NOMO-1 treated with DMSO at 0.1 percent for 48 hours (cell line): ENCODE data around the gene DNAJC17.

Source experiments
- DNase-seq: peaks from one replicate; lab custom pipeline; 2025; ENCODE audit not compliant: unreplicated experiment; lab: John Stamatoyannopoulos, UW

Gene DNAJC17

GRCh38 chr15:40792394-40792793, 14.9 kb downstream of the DNAJC17 start:
- DNase-seq: no peak

- no peak for DNase-seq
Observed at GRCh38 chr15:40790718-40791117, 16.6 kb downstream of the DNAJC17 start.

DNA sequence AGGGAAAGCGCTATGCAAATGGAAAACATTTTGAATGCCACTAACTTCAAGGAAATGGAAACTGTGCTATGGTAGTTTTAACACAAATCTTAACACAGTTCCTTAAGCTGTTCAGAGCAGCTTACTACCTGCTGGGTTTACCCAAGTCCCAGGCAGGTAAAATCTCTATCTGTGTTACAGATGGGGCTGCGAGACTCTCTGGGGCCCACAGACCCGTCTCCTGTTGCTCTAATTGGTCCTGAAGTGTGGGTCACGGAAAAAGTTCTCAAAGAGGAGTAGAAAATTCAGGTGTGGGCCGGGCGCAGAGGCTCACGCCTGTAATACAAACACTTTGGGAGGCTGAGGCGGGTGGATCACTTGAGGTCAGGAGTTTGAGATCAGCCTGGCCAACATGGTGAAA, 17.3 kb downstream of the DNAJC17 start:
- DNase-seq: no peak

DNA sequence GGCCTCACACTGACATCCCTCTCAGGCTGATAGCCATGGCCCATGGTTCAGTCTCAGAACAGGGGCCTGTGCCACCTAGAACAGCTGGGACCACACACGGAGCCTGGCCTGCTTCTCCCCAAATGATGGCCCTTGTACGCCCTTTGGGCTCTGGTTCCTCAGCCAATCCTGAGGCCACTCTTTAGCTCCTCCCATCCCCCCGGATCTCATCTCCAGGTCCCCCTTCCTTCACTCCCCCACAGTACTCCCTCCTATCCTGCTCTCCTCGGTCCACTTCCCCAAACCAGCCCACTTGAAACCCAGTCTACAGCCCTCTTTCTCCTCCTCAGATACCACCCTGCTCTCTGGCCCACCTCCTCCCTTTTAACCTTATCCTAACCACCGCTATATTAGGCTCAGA, 18.2 kb downstream of the DNAJC17 start:
- DNase-seq: no peak

DNA sequence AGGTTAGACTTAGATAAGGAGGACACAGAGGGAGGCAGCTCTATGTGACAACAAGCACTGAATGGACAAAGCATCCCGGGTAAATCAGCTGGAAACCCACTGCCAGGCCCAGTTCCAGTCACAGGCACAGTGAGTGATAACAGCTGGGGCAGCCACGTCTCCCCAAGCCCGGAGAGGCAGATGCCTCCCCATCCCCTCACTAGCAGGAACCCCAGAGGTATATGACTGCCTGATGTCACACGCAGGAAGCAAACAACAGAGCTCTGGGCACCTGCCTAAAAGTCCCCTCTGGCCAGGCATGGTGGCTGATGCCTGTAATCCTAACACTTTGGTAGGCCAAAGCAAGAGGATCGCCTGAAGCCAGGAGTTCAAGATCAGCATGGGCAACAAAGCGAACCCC, 19.3 kb downstream of the DNAJC17 start:
- DNase-seq: no peak

DNA sequence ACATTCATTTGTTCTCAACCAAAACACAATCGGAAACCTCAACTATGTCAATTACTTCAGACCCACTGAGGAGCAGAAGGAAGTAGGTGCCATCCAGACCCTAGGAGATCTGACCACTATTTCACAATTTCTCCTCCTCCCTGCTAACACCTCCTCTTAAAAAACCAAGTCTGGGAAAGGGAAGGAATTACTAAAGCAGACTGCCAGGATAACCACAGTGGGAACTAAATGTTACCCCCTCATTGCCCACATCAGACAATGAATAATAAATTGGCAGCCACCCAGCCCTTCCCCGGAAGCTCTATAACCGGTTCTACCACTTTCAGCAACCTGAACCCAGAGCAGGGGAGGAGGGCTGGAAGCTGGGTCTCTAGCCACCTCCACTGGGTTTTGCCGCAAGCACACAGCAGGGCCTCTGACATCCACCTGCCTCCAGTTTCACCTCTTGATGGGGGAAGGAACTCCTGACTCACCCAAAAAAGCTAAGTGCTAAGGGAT, 19.9 kb downstream of the DNAJC17 start:
- peak; percentile 43 for DNase-seq

GRCh38 chr15:40785814-40786213, 21.5 kb downstream of the DNAJC17 start:
- DNase-seq: no peak

DNA sequence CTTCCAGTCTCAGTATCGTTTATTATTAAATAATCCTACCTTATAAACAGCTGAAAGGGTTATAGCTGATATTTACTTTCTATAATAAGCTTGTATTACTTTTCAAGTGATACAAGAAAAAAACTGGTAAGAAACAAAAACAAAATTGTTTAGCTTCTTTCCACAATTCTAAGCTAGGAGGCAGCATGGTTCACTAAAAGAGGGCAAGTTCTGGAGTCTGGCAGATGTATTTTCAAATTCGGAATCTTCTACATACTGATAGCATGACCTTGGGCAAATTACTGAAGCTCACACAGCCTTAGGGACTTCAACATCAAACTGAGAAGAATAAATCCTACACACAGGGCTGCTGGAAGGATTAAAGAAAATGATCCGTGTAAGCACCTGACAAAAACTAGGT, 22.1 kb downstream of the DNAJC17 start:
- no peak for DNase-seq

DNA sequence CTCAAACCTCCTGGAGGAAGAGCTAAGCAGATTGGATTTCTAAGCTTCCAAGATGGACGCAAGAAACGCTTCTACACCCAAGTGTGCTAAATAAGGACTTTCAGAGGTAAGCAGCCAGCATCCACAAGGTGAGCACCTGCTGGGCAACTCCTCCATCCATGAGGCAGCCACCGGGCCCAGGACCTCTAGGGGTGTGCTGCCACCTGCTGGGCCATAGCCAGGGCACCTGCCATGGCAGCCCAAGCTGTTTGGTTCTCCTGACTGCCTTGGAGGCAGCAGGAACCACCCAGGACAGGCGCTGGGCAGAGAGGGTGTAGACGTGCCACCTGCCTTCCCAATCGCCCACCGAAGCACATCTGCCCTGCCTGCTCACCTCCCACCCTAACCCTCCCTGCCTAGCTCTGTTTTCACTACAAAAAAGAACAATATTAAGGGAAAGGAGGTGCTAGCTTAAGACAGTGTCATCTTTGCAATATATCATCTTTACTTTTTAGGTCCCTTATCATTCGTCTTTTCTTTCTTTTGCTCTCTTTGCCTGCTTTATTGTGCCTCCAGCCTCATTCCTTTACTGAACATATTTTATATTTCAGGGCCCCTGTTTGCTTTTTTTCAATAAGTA, 24.6 kb downstream of the DNAJC17 start:
- DNase-seq: peak; percentile 15

DNA sequence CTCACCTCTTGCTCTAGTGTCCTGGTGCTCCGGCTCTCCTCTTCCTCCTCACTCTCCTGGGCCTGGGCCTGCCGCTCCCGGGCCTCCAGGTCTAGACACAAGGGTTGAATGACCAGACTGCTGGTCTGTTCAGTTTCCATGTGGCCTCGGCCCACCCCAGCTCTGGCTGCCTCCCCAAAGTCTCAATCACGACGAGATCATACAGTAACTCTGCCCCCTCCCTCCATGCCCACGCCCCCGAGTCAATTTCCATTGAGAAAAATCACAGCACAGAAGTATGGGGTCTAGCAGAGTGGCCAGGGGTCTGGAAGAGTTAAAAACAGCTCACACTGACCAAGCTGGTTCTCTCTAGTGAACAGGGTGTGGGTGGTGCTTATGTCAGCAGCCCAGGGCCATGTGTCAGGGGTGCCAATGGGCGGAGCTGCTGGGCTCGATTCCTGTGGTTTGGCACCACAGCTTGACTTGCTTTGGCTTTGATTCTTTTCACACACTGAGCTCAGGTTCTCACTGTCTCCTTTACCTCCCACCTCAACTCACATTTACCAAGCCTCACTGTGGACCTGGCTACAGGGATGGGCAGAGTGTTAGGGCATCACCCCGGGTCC, 30.6 kb downstream of the DNAJC17 start:
- DNase-seq: no peak

DNA sequence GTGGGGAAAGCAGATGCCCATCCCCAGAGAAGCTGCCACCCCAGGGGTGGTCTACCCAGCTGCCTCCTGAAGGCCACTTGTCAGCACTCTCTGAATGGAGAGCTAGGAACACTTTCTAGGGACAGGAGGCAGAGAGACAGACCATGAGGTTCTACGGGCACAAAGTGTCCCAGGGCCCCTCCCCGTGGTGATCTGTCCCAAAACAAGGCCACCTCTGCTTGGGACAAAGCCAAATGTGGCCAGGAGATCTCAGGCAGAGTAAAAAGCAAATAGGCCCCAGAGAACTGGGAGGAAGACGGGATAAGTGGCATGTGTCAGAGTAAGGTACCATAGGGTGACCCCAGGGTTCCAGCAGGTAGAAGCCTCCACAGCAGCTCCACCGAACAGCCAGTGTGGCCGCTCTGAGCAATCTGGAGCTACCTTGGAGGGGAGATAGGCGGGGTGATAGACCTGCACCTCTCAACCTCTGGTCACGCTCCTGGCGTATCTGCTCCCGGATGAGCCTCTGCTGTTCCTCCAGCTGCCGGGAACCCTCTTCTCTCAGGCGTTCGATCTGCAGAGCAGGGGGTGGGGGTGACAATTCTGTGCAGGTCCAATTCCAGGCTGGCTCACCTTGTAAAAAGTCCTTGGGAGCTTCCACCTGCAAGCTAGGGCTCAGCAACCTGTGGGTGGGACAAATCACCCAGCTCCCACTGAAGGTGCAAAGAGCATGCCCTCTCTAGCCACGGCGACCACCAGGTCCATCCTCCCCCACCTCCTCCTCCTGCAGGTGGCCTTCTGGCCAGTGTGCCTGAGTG, 31.3 kb downstream of the DNAJC17 start:
- no peak for DNase-seq

- no peak for DNase-seq
Observed at GRCh38 chr15:40775007-40775406, 32.3 kb downstream of the DNAJC17 start.

- no peak for DNase-seq
Observed at GRCh38 chr15:40773902-40774301, 33.4 kb downstream of the DNAJC17 start.

DNA sequence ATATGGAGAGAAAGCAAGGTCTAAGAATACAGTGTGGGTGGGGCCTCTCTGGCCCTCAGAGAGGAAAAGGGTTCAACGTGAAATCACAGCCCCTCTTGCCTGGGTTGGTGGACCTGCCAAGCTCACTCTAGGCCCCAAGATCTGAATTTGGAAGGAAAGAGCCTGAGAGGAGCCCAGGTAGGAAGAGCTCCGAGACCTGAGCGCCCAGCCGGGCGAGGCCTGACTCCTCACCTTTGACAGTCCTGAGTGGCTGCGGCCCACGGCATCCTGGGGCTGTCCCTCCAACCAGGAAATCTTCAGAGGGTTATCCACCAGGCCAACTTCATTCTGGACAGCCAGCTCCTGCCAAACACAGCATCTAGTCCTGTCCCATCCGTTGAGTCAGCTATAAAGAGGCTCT, 33.8 kb downstream of the DNAJC17 start:
- DNase-seq: no peak

DNA sequence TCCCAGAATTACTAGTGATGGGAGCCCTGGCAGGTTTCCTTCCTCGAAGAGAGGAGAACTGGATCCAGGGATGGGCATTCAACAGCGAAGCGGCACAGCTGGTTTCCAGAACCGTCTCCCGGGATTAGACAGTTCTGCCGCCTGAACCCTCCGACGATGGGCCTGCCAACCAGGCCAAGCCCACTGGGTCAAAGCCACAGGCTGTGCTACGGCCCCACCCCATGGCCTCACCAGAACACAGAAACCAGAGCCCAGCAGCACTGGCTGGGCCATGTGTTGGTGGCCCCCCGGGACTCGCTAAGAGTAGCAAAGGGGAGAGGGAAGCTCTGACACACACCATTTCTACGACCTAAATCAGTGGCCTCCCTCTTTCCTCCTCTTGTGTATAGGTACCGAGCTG, 35.3 kb downstream of the DNAJC17 start:
- DNase-seq: no peak

DNA sequence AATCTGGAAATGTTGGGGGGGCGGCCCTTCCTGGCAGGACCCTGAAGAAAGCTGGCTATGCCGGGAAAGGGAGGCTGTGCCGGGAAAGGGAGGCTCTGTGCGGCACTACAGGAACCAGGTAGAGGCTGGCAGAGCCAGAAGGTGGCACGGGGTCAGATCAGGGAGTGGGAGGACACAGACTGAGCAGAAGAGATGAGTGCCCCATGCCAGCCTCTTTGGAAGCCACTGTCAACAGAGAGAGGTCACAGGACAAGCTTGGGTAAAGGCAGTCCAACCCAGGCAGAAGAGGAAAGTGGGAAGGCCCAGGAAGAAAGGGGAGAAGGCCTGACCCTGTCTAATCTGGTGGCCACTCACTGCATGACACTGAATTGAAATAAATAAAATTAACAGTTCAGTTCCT, 36.0 kb downstream of the DNAJC17 start:
- no peak for DNase-seq

DNA sequence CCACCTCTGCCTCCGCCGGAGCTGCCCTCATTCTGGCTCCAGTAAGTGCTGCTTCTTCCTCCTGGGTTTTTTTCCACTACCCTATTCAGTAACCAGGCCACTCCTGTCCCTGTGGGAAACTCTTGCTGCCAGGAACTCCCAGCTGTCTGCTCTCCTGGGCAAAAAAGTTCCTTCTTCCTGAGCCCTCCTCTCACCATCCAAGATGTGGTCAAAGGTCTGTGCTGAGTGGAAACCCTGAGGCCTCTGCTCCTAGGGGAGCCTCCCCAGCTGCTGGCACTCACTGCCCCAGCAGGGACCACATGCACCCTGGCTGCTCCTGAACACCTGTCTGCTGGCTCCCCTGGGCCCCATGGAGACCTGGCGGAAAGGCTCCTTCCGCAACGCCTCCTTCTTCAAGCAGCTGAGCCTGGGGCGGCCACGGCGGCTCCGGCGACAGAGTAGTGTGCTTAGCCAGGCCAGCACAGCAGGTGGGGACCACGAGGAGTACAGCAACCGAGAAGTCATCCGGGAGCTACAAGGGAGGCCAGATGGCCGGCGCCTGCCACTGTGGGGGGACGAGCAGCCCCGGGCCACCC, 37.0 kb downstream of the DNAJC17 start:
- DNase-seq: no peak

DNA sequence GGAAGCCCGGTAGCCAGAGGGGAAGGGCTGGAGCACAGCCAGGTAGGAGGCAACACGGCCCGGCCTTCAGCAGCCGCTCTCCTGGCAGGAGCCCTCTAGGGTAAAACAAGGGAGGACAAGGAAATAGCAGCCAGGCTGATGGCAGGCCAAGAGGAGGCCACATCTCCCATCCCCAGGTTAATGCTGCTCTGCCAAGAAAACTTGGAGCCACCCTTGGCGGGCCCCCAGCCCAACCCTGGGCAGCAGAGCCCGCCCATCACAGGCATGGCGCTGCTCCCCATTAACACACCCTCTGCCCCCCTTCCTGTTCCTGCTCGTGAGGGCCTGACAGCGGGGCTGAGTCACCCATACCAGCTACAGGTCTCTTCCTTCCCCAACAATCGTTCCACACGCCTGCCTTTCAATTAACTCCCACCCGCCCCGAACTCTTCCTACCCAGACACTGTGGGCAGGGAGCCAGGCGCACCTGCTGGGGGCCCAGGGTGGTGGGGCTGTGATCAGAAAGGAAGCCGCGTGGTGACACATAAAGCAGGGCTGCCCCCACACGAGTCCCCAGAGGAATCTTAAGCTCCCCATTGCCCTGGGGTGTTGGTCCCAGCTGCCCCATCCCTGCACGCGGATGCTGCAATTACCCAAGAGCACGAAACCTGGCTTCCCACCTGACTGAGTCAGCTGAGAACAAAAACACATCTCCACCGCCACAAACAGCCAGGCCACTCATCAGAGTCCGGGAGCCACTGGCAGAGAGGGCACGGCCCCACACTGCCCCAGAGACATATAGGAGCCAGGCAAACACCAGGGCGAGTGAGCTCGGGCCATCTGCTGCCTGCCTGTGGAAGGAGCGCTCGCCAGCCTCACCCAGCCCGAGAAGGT, 37.8 kb downstream of the DNAJC17 start, which contains the start of gene C15orf62:
C15orf62 (plus strand) TSS at position 707 of the 873 bp plus-strand sequence. CDS start 516 bp downstream, outside the sequence.
- peak; percentile 46 for DNase-seq

- no peak for DNase-seq
Observed at GRCh38 chr15:40768521-40769273, 38.6 kb downstream of the DNAJC17 start.
